Kidney glomerular epithelial cell (primary cell): ENCODE measurements around the gene UPP2.

Experiments
- DNase-seq: peaks from one replicate; lab custom pipeline; 2025; lab: John Stamatoyannopoulos, UW

UPP2 gene

DNA sequence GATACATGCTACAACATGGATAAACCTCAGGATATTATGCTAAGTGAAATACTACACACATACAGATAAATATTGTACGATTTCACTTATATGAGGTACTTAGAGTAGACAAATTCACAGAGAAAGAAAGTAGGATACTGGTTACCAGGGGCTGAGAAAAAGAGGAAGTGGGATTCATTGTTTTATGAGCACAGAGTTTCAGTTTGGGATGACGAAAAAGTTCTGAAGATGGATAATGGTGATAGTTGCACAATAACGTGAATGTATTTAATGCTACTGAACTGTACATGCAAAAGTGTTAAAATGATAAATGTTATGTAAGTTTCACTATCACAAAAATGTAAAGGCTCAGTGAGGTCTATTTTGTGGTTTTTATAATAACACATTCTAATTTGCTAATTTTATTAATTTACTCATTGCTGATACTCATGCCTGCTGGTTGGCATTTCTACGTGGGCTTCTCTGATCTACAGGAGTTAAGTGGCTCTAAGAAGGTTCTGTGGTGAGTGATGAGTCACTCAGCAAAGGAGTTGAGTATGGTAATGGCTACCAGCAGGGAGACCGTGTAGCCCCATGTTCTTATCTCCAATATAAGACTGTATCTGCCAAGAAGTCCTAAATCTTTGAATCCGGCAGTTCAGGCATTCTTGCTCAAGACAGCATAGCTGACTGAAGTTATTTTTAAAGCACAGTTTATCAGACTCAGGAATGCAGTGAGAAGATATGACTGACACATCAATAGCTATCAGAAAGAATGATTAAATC, 41.1 kb downstream of the UPP2 start:
- DNase-seq = peak; percentile 51

DNA sequence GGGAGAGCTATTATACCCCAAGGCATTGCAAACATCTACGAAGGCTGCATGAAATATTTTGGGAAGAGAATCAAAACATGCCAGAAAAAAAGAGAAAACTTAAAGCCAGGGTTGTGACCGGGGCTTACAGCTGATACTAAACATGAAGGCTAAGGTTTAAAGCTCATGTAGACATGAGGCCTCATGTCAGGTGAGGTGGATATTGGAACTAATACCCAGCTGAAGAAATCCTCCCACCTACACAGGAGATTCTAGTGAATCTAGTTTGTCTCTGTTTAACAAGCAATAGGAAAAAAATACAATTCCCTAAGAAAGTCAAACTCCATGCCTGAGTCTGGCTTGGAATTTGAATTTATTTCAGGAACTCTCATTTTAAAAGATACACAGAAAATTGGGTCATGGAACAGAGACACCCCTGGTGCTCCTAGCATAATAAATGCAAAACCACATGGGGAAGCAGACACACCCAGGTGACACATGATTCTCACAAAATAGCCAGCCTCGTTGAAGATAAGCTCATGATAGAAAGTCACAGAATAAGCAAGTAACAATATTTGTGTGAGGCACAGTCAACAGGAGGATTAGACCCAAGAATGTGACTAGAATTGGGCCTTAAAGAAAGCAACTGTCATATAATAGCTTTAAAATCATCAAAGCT, 42.2 kb downstream of the UPP2 start:
- no peak for DNase-seq

GRCh38 chr2:158144914-158145625, 43.4 kb downstream of the UPP2 start:
- DNase-seq = no peak

- no peak for DNase-seq
Measured at GRCh38 chr2:158153270-158154015, 51.8 kb downstream of the UPP2 start.

DNA sequence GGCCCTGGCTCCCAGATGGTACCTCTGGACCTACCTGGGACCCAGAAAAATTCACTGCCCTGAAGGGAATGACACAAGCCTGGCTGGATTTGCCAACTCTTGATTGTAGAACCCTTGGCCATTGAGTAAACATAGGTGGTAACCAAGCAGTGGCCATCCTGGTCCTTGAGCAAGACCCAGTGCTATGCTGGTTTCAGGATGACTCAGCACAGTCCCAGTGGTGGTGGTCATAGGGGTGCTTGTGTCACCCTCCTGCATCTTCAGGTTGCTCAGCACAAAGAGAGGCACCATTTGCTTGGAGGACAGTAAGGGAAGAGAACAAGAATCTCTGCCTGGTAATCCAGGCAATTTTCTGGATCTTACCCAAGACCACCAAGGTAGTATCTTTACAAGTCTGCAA, 52.9 kb downstream of the UPP2 start:
- no peak for DNase-seq

GRCh38 chr2:158172719-158173118, 71.0 kb downstream of the UPP2 start:
- no peak for DNase-seq

DNA sequence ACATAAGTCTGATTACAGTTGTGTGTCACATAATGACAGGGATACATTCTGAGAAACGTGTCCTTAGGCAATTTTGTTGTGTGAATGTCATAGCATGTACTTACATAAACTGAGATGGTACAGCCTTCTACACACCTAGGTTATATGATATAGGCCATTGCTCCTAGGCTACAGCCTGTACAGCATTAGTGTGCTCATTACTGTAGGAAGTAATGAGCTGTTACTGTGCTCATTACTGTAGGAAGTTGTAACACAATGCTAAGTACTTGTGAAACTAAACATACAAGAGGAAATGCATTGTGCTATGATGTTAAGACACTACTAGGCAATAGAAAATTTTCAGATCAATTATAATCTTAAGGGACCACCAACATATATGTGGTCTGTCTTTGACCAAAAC, 72.8 kb downstream of the UPP2 start:
- DNase-seq = no peak

- no peak for DNase-seq
Measured at GRCh38 chr2:158174956-158175355, 73.3 kb downstream of the UPP2 start.

DNA sequence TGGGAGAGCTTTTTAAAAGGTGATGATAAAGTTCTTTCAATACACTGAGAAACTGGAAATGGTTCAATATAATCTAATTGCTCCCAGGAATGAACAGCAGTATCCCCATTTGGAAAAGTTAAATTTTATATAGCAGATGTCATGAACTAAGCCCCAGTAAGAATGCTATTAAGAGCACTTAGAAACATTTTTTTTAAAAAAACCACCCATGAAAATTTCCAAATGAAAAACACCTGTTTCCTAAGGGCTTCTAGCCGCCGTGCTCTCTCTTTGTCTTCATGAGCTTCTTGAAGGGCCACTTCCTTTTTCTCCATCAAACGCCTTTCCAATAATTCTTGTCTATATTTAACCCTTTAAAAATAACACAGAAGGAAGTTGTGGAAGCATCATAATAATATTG, 77.0 kb downstream of the UPP2 start:
- DNase-seq = no peak

DNA sequence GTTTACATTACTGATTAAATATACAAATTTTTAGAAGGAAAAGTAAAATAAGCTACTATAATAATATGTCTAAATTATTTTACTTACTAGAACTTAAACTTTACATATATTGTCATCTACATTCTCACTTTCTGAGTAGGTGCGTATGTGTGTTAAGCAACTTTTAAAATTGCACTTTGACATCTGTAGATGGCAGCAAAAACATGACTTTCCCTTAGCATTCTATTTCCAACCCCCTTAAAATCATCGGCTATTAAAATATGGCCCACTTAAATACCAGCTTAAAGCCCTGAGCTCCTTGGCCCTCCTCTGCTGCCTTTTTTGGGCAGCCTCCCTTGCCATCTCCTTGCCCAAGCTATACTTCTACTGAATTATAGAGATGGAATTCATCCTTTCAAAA, 78.0 kb downstream of the UPP2 start:
- no peak for DNase-seq

DNA sequence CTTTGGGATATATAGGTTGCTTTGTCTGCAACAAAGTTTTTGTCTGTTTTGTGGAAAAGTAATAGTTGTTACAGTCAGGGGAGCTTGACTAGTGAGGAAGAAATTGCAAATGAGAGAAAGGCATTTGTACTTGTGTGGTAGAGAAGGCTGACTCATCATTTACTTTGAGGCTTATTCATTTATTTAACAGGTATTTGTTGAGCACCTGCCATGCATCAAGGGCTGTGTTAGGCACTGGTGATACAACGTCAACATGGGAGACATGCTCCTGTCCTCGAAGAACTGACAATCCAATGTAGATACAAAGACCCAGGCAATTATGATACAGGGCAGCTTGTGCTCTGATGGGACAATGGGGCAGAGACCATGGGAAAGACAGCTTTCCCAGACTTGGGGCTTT, 79.5 kb downstream of the UPP2 start:
- DNase-seq = no peak

- peak; percentile 43 for DNase-seq
Measured at GRCh38 chr2:158182676-158183295, 81.1 kb downstream of the UPP2 start.

DNA sequence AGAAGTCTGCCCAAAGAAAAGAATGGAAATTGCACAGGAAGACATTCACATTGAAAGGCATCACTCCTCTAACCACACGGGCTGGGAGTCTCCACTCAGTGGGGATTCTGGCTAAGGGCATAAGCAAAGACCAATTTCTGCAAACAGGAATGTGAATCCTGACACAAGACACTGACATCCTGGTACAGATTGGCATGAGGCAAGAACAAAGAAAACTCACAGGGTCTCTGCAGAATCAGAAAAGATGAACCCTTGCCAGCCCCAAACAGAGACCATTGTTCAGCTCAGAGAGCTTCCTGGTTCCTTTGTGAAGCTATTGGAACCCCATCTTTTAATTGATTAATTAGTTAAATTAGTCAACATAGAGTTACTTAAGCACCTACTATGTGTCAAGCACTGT, 82.3 kb downstream of the UPP2 start:
- DNase-seq = no peak

DNA sequence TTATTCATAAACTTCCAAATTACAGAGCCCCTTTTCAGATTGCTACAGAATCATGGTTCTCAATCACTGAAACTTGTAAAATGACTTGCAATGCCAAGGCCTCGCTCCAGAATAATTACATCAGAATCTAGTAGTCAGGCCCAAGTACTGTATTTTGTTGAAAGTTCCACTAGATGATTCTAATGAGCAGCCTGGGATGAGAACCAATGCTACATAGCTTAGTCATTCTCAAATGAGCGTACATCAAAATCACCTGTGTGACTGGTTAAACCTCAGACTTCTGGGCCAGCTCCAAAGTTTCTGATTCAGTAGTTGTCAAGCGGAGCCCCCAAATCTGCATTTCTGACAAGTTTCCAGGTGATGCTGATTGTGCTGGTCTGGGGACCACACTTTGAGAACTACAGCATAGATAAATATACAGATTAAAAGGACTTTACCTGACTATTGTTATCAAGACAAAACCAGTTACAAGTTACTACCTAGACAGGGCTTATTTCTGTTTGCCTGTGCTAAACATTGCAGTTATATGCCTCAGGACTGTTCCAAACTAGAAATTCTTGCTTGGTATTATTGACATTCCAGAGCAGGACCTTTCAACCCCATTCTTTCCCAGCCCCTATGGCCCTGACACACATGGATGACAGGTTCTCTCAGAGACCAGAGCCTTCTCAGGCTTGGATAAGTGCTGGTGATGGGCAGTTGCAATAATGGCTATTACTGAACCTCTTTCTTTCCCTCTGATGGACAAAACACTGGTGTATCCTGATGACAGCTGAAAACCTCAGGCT, 83.1 kb downstream of the UPP2 start:
- DNase-seq = peak; percentile 60
